GM21423 (cell line): Measurements from ENCODE around the gene SPPL2C.
"Not testable (repeated sequence)": the region's sequence is repeated elsewhere in the genome, so short reads cannot be mapped to it uniquely, and the experiment has no call there.

Experiments
- ATAC-seq: cut with Tn5 transposase; IDR thresholded peaks from one replicate; pipeline ENCODE4 v1.9.1; 2021; ENCODE audit warnings: mild to moderate bottlenecking, moderate library complexity; ENCODE audit not compliant: unreplicated experiment

SPPL2C gene

DNA sequence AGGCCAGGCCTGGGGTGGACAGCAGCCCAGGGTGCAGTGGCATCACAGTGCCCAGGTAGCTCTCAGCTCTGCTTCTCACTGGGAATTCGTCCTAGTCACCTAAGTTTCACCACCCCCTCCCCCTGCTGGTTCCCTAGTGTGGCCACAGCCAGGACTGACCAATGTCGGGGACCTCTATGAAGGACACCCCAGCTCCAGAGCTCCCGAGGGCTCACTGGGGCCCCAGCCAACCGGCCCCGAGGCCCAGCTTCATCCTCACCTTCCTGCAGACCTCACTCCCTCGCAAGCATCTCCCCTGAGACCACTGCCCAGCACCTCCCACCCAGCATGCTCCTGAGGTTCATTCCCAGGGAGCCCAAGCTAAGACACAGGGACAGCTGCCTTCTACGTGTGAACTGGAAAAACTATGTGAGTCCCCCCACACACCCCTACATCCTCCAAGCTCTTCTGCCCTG is 4.9 kb downstream of the SPPL2C start:
- ATAC-seq = no peak

DNA sequence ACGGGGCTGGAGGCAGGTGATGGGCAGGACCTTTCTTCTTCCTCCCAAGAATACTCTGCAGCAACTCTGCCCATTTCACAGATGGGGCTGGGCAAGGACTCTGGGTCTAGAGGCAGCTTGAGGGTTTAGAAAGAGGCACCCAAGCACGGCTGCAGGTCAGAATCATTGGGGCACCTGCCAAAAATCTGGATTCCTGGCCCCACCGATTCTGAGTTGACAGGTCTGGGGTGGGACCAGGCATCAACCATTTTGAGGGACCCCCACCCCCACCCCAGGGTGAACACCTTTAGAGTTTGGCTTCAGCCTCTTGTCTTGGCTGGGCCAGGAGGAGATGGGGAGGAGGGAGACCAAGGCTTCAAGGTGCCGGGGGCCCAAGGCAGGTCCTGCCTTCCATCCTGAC is 5.3 kb downstream of the SPPL2C start:
- no peak for ATAC-seq

DNA sequence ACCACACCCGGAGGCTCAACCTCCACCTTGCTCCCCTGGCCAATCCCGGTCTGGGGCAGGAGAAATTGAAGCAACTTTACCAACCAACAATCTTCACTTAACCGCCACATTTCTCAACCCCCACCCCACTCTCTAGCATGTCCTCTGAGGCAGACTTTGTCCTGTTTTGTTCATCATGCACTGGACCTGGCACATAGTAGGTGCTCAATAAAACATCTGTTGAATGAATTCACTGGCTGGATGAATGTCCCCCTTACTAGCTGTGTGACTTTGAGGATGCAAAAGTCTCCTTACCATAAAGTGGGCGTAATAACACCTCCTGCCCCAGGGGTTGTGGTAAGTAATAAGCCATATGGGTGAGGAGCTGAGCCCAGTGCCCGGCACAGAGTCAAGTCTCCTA is 5.8 kb downstream of the SPPL2C start:
- no peak for ATAC-seq

DNA sequence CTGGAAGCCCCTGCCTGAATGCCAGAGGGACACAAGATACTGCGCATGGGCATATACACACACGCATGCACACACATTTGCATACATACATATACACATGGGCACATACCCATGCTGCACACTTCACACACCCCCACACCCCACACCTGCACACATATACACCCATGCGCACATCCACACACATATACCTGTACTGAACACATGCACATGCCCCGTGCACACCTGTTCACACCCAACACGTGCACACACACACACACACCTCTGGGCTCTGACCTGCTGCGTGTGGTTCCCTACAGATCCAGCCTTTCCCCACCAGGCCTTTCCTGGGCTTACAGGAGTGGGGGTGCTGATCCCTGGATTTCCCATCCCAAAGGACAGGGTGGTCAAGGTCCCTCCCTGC is 6.3 kb downstream of the SPPL2C start:
- no peak for ATAC-seq

DNA sequence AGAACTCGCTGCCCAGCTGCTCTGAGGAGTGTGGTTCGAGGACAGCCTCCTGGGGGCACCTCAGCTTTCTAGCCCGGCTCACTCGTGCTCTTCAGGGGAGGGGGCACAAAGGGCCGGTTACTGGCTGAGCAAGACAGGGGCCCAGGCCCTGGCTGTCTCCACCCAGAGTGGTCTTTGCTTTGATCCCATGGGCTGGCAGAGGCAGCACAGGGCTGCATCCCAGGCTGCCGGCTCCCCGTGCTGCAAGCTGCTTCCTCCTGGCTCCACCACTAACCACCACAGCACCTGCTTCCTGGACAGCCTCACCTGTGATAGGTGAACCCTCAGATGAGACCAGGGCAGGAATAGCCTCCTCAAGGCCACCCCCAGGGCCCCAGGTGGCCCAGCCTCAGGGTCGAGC is 6.8 kb downstream of the SPPL2C start:
- ATAC-seq = no peak

DNA sequence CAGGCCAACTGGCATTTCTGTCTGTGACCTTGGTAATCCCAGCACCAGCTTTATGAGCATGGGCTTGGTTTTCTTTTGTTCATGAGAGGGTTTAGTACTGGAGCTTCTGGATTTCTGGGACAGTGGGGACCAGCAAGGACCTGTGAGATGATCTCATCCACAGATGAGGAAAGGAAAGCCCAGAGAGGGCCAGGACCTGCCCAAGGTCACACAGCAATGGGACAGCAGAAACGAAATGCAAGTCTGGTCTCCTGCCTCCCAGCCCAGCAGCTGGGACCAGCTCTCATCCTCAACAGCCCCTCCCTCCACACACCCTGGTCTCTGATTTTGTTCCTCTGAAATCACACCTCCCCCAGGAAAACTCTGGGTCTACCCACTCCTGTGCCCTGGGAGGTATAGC is 7.2 kb downstream of the SPPL2C start:
- no peak for ATAC-seq

DNA sequence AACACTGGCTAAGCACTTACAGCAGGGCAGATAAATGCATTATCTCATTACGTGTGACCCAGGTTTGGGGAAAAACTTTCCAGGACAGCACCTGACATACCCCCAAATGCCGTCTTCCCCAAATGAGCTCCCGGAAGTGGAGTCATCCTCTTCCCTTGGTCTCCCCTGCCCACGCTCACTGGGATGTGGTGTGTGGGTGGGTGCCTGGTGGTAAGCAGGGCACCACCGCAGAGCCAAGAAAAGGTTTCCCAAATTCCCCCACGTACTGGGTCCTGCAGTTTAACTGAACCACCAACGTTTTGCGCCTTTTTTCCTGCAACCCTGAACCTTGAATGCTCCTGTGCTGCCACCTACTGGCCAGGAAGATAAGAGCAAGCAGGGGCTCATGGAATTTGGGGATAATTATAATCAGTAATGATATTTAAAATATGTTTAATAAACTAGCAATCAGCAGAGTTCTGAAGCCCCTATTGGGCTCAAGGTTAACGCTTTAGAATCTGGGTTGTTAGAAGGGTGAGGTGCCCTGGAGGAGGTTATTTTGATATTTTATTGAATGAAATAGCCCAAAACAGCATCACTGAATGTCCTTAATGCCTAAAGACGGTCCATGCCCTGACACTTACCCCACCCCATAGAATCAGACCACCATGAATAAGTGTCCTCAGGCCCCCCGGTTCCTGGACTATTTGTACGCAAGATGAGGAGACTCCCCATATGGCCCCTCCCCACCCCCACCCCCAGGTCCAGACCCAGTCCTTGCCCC is 8.0 kb downstream of the SPPL2C start:
- no peak for ATAC-seq

DNA sequence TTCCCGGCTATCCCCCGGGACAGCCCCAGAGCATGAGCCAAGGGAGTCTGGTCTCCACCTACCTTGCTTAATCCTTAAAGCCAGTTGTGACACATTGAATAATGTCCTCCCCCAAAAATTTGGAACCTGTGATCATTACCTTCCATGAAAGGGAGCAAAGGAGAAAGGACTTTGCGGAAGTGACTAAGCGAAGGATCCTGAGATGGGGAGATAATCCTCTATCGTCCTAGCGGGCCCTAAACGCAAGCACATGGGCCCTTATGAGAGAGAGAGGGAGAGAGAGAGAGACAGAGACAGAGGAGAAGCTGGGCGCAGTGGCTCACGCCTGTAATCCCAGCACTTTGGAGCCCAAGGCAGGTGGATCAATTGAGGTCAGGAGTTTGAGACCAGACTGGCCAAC is 9.5 kb downstream of the SPPL2C start:
- no peak for ATAC-seq

DNA sequence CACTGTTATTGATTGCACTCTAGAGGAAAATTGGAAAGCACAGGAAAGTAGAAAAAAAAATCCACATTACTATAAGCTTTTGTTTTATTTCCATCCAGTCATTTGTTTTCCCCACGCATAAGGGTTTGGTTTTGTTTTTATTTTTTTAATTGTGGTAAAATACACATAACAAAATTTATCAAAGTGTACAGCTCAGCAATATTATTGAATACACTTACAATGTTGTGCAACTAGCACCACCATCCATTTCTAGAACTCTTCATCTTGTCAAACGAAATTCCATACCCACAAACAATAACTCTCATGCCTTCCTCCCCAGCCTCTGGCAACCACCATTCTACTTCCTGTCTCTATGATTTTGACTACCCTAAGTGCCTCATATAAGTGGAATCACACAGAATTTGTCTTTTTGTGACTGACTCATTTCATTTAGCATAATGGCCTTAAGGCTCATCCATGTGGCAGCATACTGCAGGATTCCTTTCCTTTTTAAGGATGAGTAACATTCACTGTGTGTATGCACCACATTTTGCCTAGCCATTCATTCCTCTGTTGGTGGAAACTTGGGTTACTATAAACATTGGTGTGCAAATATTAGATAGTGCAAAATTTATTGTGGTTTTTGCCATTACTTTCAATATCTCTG is 11.1 kb downstream of the SPPL2C start:
- ATAC-seq = no peak

DNA sequence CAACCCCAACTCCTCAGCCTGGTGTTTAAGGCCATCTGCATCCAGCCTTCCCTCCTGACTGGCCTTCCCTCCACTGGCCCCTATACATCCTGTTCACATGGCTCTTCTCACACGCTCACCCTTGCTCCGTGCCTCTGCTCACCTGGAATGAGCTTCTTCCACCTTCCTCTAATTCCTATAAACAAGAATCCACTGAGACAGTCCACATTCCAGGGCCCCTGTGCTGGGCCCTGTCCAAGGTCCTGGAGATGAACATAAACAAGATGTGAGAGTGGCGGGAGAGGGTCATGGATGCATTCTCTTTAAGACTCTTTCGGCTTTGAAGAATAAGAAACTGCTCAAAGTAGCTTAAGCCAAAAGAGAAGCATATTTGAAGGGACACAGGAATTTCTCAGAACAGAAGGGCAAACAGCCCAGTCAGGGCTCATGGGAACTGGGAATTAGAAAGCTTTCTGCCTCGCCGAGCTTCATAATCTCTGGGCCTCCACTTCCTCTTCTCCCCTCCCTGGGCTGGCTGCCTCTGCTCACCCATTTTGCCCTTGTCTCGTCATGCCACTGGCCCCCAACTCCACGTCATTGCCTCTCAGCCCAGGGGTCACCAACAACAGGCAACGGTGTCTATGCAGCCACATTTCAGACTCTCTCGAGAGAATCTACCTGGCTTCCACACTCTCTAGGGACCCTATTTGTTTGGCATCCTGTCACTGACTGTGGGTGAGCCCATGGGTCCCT is 13.5 kb downstream of the SPPL2C start:
- ATAC-seq = no peak

DNA sequence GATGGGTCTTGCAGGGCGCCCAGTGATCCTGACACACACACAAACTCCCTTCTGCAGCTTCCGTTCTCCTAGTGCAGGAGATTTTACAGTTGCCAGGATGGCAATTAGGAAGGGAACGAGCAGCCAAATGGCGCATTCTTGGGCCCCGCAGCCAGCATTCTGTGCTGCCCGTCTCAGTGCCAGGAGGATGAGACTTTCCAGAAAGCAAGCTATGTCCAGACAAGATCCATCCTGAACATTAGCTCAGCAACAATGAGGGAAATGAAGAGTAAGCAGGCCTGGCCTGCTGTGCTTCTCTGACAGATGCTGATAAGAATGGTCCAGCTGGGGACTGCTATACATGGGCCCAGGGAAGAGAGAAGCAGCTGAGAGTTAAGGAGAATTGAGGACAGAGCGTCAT is 16.5 kb downstream of the SPPL2C start:
- ATAC-seq = no peak

DNA sequence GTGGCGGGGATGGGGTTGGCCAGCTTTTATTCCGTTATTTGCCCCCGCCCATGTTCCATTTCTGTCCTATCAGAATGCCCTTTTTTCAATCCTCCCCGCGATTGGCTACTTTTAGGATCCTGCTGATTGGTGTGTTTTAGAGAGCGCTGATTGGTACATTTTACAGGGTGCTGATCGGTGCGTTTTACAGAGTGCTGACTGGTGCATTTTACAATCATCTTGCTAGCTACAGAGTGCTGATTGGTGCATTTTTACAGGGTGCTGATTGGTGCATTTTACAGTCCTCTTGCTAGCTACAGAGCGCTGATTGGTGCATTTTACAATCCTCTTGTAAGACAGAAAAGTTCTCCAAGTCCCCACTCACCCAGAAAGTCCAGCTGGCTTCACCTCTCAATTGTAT is 17.4 kb downstream of the SPPL2C start:
- not testable (repeated sequence) for ATAC-seq

DNA sequence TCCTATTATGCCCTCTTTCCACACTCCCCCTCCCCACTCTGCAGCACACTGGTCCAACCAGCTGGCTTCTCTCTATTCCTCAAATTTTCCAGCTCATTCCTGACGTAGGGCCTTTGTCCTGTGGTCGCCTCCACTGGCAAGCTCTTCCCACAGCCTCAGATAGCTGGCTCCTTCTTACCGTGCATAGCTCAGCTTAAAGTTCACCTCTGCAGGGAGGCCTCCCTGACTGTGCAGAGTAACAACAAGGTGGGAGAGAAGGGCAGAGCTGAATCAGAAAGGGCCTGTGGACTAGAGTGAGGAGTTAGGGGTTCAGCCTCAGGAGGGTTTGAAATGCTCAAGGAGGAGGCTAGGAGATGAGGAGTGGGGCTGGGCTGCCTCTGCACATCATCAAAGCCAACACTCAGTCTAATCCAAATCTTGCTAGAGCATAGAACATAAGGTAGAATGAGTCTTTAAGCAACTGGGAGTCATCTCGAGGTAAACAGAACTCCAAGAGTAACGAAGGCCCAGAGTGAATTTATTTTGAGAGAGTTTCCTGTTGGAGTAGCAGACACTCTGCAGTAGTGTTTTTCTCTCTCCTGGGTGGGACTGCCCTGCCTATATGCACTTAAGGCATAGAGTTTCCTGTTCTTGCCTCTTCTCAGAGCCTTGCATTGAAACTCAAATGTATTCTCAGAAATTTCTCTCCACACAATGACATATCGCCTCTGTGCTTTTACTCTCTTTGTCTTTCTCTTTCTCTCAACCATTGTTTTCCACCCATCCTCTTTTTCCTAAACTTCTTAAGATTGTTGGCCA is 19.4 kb downstream of the SPPL2C start:
- no peak for ATAC-seq

DNA sequence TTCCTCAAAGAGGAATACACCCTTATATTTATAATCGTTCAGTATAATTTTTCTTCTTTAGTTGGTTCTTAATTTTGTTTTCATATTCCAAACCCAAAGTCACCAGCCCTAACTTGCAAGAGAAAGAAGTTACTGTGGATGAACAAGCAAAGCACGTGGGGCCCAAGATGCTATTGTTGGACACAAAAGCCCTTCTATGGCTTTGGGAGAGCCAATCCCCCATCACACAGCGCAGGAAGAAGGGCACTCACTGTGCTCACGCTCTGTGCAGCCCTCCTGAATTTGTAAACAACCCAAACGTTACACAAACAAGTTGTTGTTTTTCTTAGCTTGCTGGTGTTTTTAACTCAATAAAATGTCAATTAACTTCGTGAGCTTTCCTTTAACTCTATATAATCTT is 22.5 kb downstream of the SPPL2C start:
- no peak for ATAC-seq

DNA sequence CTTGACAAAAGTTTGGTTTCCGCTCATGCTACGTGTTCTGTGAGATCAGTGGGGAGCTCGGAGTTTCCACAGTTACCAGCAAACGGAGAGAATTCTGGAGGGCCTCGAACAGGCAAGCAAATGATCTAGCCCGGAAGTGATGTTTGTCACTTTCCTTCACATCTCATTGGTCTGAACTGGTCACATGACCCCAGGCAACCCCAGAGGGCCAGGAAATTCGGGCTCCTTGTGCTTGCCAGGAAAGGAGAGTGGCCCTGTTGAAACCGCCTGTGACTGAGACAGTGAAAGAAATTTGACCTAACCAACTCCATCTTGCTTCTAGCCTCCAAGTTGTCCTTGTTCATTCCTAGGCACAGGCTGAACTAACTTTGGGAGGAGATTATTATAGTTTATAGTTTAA is 23.0 kb downstream of the SPPL2C start:
- no peak for ATAC-seq

DNA sequence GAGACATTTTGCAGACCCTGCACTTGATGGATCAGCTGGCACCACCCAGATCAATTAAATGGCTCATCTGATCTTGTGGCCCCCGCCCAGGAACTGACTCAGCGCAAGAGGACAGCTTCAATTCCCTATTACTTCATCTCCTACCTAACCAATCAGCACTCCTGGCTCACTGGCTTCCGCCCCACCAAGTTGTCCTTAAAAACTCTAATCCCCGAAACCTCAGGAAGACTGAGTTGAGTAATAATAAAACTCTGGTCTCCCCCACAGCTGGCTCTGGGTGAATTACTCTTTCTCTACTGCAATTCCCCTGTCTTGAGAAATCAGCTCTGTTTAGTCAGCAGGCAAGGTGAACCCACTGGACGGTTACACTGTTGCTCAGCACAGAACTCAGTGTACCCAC is 23.6 kb downstream of the SPPL2C start:
- no peak for ATAC-seq

DNA sequence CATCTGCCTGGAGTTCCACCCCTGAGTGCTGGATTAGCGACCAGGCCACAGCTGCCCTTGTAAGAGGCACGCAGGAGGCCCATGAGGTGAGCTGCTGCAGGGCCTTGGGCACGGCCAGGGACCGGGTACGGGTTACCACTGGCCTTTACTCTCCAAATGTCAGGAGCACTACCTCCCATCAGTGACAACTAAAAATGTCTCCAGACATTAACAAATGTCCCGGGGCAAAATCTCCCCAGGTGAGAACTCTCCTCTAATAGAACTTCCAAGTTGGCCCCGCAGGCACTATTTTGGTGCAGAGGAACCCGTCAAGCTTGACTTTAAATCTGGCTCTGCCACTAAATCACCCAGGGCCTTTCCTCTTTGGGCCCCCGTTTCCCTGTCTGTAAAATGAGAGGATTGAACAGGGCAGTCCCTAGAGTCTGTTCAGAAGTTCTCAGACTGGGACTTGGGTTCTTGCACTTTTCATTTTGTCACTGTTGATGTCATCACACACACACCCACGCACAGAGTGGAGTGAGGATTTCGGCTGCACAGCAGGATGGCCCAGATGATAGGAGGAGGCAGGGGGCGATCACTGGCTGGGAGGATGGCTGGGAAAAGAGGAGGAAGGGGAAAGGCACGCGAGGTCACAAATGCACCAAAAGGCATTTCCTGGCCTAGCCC is 25.1 kb downstream of the SPPL2C start:
- no peak for ATAC-seq

DNA sequence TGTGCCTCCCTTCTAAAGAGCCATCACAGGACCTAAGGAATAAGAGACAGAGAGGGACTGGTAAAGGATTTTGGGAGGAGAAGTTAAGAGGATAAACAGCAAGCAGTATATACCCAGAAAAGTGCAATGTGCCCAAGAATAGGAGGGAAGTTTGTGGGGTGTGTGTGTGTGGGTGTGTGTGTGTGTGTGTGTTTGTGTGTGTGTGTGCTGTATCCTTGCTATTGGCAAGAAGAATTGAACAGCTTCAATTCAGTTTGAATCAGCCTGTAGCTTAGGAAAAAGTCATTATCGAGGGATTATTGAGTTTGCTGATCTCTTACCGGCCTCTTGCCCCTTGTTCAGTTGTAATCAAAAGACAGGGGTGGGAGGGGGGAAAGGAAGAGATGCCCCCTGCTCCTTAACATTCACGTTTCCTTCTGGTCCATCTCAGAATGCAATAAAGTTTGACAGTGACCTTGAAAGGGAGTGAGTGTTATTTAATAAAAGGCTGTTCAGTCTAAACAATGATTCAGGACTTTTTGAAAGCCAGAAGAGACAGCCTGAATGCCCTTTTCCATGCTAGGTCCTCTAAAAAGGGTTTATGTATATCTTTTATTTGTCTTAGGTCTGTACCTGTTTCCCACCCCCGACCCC is 25.8 kb downstream of the SPPL2C start:
- no peak for ATAC-seq

DNA sequence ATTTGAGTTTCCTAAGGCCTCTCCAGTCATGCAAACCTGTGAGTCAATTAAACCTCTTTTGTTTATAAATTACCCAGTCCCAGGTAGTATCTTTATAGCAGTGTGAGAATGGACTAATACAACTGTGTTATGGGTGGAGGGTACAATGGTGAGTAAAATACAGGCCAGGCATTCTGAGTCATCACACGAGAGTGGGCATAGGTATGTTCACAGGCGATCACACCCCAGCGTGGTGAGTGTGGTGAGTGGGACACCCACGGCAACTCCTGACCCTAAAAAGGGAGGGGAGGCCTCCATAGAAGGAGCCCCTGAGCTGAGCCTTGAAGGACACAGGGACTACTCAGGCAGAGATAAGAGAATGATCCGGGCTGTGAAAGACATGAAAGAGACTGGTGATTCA is 27.0 kb downstream of the SPPL2C start:
- no peak for ATAC-seq

DNA sequence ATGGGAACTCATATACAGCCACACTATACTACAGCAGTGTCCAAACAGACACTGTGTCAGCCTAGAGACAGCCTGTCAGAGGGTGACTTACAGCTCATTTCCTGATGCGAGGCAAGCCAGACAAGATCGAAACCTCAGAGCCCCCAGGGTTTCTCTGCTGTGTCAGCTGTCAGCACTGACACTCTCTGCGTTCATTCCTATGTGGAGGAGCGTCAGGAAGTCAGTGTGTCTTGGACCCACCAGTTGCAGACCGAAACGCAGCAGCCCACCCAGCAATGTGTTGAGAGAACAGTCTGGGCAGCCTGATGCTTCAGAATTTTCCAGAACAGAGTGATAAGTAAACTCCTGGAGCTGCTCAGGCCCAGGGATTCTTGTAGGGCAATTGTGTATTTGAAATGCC is 29.0 kb downstream of the SPPL2C start:
- ATAC-seq = no peak
